Measurements from ENCODE around the gene COL6A2.

DNA sequence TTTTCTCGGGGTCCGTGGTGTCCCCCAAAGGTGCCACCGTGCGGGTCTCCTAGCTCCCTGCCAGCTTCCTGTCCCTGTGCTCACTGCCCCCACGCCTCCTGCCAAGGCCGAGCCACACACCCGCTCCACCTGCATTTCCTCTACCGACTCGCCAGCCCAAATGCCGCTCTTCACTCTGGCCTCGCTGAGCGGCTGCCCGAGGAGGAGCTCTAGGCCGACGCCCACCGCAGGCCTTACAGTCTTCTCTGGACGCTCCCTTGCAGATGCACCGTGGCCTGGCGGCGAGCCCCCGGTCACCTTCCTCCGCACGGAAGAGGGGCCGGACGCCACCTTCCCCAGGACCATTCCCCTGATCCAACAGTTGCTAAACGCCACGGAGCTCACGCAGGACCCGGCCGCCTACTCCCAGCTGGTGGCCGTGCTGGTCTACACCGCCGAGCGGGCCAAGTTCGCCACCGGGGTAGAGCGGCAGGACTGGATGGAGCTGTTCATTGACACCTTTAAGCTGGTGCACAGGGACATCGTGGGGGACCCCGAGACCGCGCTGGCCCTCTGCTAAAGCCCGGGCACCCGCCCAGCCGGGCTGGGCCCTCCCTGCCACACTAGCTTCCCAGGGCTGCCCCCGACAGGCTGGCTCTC lies 31.1 kb downstream of the COL6A2 start:
- TF ChIP-seq CSRNP1 (CRISPR knock-in tag; IDR thresholded peaks at IDR 0.05) = no peak
- TF ChIP-seq CBX2 (IDR thresholded peaks at IDR 0.05; ENCODE audit: low read depth, low read length) = no peak
- TF ChIP-seq CBX2 (CRISPR knock-in tag; IDR thresholded peaks at IDR 0.05; ENCODE audit: low read depth) = no peak
- TF ChIP-seq DDIT3 (CRISPR knock-in tag; IDR thresholded peaks at IDR 0.05) = no peak
- TF ChIP-seq ZNF232 (CRISPR knock-in tag; IDR thresholded peaks at IDR 0.05; ENCODE audit: borderline replicate concordance) = no peak
- no peak for TF ChIP-seq ZNF615 (CRISPR knock-in tag; IDR thresholded peaks at IDR 0.05; ENCODE audit: borderline replicate concordance)
- no peak for TF ChIP-seq ZNF274 (CRISPR knock-in tag; IDR thresholded peaks at IDR 0.05)
- TF ChIP-seq ZNF510 (CRISPR knock-in tag; IDR thresholded peaks at IDR 0.05; ENCODE audit: low read depth) = no peak
- no peak for TF ChIP-seq ZNF121 (CRISPR knock-in tag; IDR thresholded peaks at IDR 0.05)
- TF ChIP-seq, protein P1, sequence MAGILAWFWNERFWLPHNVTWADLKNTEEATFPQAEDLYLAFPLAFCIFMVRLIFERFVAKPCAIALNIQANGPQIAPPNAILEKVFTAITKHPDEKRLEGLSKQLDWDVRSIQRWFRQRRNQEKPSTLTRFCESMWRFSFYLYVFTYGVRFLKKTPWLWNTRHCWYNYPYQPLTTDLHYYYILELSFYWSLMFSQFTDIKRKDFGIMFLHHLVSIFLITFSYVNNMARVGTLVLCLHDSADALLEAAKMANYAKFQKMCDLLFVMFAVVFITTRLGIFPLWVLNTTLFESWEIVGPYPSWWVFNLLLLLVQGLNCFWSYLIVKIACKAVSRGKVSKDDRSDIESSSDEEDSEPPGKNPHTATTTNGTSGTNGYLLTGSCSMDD (CRISPR knock-in tag; IDR thresholded peaks at IDR 0.05) = no peak
- TF ChIP-seq KDM1A (CRISPR knock-in tag; IDR thresholded peaks at IDR 0.05) = no peak
